ENCODE measurements around the gene CIAO2A.
"Not testable (repeated sequence)": the region's sequence is repeated elsewhere in the genome, so short reads cannot be mapped to it uniquely, and the experiment has no call there.

The CIAO2A gene

GRCh38 chr15:64122936-64123351 is 29.3 kb upstream of the CIAO2A start:
- no peak for TF ChIP-seq POLR2A (IDR thresholded peaks at IDR 0.05; ENCODE audit: low read depth, low read length)
- DNase-seq (ENCODE audit: insufficient read length, low spot score), result no peak
- FAIRE-seq, result no peak

GRCh38 chr15:64122444-64122843 is 28.8 kb upstream of the CIAO2A start:
- no peak for TF ChIP-seq POLR2A (IDR thresholded peaks at IDR 0.05; ENCODE audit: low read depth, low read length)
- no peak for FAIRE-seq

GRCh38 chr15:64121614-64122013 is 28.0 kb upstream of the CIAO2A start:
- no peak for FAIRE-seq
- no peak for TF ChIP-seq POLR2A (IDR thresholded peaks at IDR 0.05; ENCODE audit: low read depth, low read length)

More at GRCh38 chr15:64122444-64122843, 28.8 kb upstream of the CIAO2A start:
- no peak for DNase-seq (ENCODE audit: insufficient read length, low spot score)

GRCh38 chr15:64120322-64120721 is 26.7 kb upstream of the CIAO2A start:
- FAIRE-seq, result not testable (repeated sequence)

More at GRCh38 chr15:64121614-64122013, 28.0 kb upstream of the CIAO2A start:
- no peak for DNase-seq (ENCODE audit: insufficient read length, low spot score)

GRCh38 chr15:64117759-64118487 is 24.3 kb upstream of the CIAO2A start:
- DNase-seq (ENCODE audit: insufficient read length, low spot score) (no peak), FAIRE-seq (no peak)
- TF ChIP-seq POLR2A (IDR thresholded peaks at IDR 0.05; ENCODE audit: low read depth, low read length), result no peak

More at GRCh38 chr15:64120322-64120721, 26.7 kb upstream of the CIAO2A start:
- not testable (repeated sequence) for DNase-seq (ENCODE audit: insufficient read length, low spot score)

GRCh38 chr15:64112904-64113303 is 19.3 kb upstream of the CIAO2A start:
- FAIRE-seq (no peak), DNase-seq (ENCODE audit: insufficient read length, low spot score) (no peak)
- TF ChIP-seq POLR2A (IDR thresholded peaks at IDR 0.05; ENCODE audit: low read depth, low read length), result no peak

- no peak for FAIRE-seq
- TF ChIP-seq POLR2A (IDR thresholded peaks at IDR 0.05; ENCODE audit: low read depth, low read length), result no peak
- no peak for DNase-seq (ENCODE audit: insufficient read length, low spot score)
Observed at GRCh38 chr15:64112073-64112772, 18.6 kb upstream of the CIAO2A start.

GRCh38 chr15:64111679-64112050 is 18.0 kb upstream of the CIAO2A start:
- DNase-seq (ENCODE audit: insufficient read length, low spot score), result no peak
- TF ChIP-seq POLR2A (IDR thresholded peaks at IDR 0.05; ENCODE audit: low read depth, low read length), result no peak
- no peak for FAIRE-seq

- DNase-seq (ENCODE audit: insufficient read length, low spot score), result no peak
- no peak for TF ChIP-seq POLR2A (IDR thresholded peaks at IDR 0.05; ENCODE audit: low read depth, low read length)
- no peak for FAIRE-seq
Observed at GRCh38 chr15:64110950-64111678, 17.5 kb upstream of the CIAO2A start.

- DNase-seq (ENCODE audit: insufficient read length, low spot score); FAIRE-seq: not testable (repeated sequence)
Observed at GRCh38 chr15:64110108-64110701, 16.6 kb upstream of the CIAO2A start.

- no peak for TF ChIP-seq POLR2A (IDR thresholded peaks at IDR 0.05; ENCODE audit: low read depth, low read length)
- FAIRE-seq (no peak), DNase-seq (ENCODE audit: insufficient read length, low spot score) (no peak)
Observed at GRCh38 chr15:64107337-64107736, 13.7 kb upstream of the CIAO2A start.

GRCh38 chr15:64105113-64105704 is 11.6 kb upstream of the CIAO2A start:
- FAIRE-seq (no peak), DNase-seq (ENCODE audit: insufficient read length, low spot score) (no peak)
- TF ChIP-seq POLR2A (IDR thresholded peaks at IDR 0.05; ENCODE audit: low read depth, low read length), result no peak

GRCh38 chr15:64102497-64102896 is 8.9 kb upstream of the CIAO2A start:
- FAIRE-seq, result no peak
- TF ChIP-seq POLR2A (IDR thresholded peaks at IDR 0.05; ENCODE audit: low read depth, low read length), result no peak
- no peak for DNase-seq (ENCODE audit: insufficient read length, low spot score)

- TF ChIP-seq POLR2A (IDR thresholded peaks at IDR 0.05; ENCODE audit: low read depth, low read length), result no peak
- FAIRE-seq, result no peak
- no peak for DNase-seq (ENCODE audit: insufficient read length, low spot score)
Observed at GRCh38 chr15:64100958-64101357, 7.3 kb upstream of the CIAO2A start.

Data from H54 (cell line).